Nephron (organoid): Measurements from ENCODE around the gene PTPRN2.

Experiments used
- H3K27ac Mint-ChIP-seq, 3 experiments: 2 replicates each; pipeline ENCODE4 v1.8.0; 2020; ENCODE audit warnings: mixed read lengths in 3 of 3, mild to moderate bottlenecking in 2 of 3, moderate library complexity in 1 of 3
- H3K27me3 Mint-ChIP-seq: 2 replicates; pipeline ENCODE4 v1.8.0; 2021; ENCODE audit warnings: low read depth, mild to moderate bottlenecking, moderate library complexity, mixed read lengths
- H3K36me3 Mint-ChIP-seq: 2 replicates; pipeline ENCODE4 v1.8.0; 2020; ENCODE audit warnings: low read depth, mixed read lengths
- H3K4me1 Mint-ChIP-seq: 2 replicates; pipeline ENCODE4 v1.8.0; 2020; ENCODE audit warnings: mixed read lengths
- H3K4me3 Mint-ChIP-seq, 3 experiments: 2 replicates each; pipeline ENCODE4 v1.8.0; 2020; ENCODE audit warnings: mild to moderate bottlenecking in 3 of 3, mixed read lengths in 3 of 3, moderate library complexity in 2 of 3
- H3K9me3 Mint-ChIP-seq: 2 replicates; pipeline ENCODE4 v1.8.0; 2020; ENCODE audit warnings: mixed read lengths
- CTCF ChIP-seq, 3 experiments: fragments of 200-600 bp; sonication (generic); IDR thresholded peaks; one replicate each; pipeline ENCODE4 v1.5.0; 2021; ENCODE audit warnings: antibody characterized with exemption in 3 of 3; ENCODE audit not compliant: unreplicated experiment in 3 of 3

The PTPRN2 gene

DNA sequence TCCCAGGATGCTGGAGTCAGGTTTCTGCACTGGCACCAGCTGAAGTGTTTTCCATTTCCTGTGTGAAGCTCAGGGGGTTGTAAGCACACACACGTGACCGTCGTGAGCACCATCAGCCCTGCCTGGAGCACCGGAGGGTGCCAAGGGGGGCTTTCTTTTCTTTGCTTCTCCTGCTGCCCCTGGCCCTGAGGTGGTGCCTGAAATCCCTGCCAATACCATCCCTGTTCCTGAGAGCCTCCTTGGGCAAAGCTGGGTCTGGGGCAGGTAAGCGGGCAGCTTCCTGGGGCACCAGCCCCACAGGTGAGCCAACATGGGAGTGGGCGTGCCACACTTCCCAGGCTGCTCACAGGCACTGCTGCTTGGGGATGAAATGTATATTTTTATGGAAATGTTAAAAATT is 657.2 kb downstream of the PTPRN2 start:
- no peaks in the 10 kb centered on the region for H3K36me3 Mint-ChIP-seq
- H3K27ac Mint-ChIP-seq = no peak overlapping the region
- peaks cover 14% of the 10 kb centered on the region for H3K9me3 Mint-ChIP-seq
- TF ChIP-seq CTCF (IDR thresholded peaks at IDR 0.05; ENCODE audit: unreplicated experiment in 3 of 3) = no peak
- no peak overlapping the region for H3K4me3 Mint-ChIP-seq
- peaks cover 14% of the 10 kb centered on the region for H3K27me3 Mint-ChIP-seq
- H3K4me1 Mint-ChIP-seq = no peaks in the 10 kb centered on the region

DNA sequence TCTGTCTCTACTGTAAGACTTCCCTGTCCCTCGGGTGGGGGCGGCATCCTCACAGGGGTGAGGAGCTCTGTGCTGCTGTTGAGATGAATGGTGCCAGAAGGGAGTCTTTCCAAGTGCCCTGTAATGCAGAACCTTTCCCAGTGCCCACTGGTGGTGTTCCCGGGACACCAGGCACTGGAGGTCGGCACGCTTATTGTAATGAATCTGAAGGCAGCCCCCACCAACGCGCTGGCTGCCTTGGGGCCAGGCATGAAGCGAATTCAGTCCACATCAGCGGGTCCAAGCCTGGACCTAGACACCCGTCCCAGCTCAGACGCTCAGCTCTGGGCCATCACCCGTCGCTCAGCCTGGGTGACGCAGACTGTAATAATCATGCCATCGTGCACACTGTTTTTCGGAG is 658.0 kb downstream of the PTPRN2 start:
- no peak for TF ChIP-seq CTCF (IDR thresholded peaks at IDR 0.05; ENCODE audit: unreplicated experiment in 3 of 3)
- H3K27ac Mint-ChIP-seq = no peak overlapping the region
- peaks cover 14% of the 10 kb centered on the region for H3K27me3 Mint-ChIP-seq
- no peak overlapping the region for H3K4me3 Mint-ChIP-seq
- no peaks in the 10 kb centered on the region for H3K4me1 Mint-ChIP-seq
- peaks cover 12% of the 10 kb centered on the region for H3K9me3 Mint-ChIP-seq
- H3K36me3 Mint-ChIP-seq = no peaks in the 10 kb centered on the region

DNA sequence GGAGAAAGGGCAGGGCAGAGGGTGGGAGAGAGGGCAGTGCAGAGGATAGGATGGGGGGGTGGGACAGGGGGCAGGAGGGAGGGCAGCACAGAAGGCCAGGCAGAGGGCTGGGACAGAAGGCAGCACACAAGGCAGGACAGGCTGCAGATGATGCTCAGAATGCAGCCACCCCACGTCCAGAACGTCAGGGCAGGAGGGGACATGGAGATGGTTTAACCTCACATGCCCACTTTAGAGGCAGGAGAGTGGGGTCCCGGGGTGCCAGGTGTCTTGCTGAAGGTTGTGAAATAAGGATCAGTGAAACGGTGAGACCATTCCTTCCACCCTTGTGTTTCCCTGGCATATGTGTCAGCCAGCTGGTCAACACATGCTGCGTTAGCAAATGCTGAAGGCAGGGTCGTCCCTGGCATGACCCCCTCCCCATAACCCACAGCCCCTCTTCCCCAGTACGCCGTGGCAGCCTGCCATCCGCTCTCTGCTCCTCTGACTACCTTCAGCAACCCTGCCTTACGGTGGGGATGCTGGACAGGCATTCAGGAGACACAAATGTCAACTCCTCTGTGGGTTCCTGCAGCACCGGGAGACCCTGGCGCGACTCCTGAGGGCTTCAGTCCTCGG is 658.7 kb downstream of the PTPRN2 start:
- Mint-ChIP-seq H3K27me3 (peaks cover 12% of the 10 kb centered on the region), H3K4me1 (no peaks in the 10 kb centered on the region), H3K27ac (no peak overlapping the region)

DNA sequence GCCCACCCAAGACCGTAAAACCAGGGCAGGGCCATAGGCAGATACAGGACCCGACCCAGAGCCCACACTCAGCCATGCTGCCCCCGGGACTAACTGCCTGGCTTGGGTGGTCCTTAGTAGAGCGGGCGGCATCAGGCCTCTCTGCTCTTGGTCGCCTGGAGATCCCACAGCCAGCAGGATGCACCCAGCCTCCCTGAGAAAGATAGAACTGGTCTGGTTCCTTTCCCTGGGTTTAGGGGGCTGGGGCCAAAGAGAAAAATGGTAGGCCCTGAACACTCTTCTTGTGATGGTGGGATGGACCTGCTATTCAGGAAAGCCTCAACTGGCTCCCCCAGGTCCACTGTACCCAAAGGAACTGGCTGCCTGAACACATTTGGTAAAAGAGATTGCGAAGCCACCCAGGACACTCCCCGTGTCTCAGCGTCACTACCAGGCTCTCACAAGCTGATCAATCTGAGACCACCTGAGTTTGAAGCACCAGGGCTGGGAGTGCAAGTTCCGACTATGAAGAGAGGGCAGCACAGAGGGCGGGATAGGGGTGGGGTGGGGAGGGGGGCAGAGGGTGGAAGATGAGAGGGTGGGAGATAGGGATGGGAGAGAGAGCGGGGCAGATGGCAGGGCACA is 659.3 kb downstream of the PTPRN2 start:
- no peak for TF ChIP-seq CTCF (IDR thresholded peaks at IDR 0.05; ENCODE audit: unreplicated experiment in 3 of 3)
- H3K4me3 Mint-ChIP-seq = no peak overlapping the region
- peaks cover 17% of the 10 kb centered on the region for H3K27me3 Mint-ChIP-seq
- no peak overlapping the region for H3K27ac Mint-ChIP-seq
- no peaks in the 10 kb centered on the region for H3K36me3 Mint-ChIP-seq
- H3K4me1 Mint-ChIP-seq = no peaks in the 10 kb centered on the region
- H3K9me3 Mint-ChIP-seq = peaks cover 7% of the 10 kb centered on the region

More for the DNA sequence above, 658.7 kb downstream of the PTPRN2 start:
- H3K9me3 Mint-ChIP-seq = peaks cover 8% of the 10 kb centered on the region
- no peak for TF ChIP-seq CTCF (IDR thresholded peaks at IDR 0.05; ENCODE audit: unreplicated experiment in 3 of 3)
- no peak overlapping the region for H3K4me3 Mint-ChIP-seq
- no peaks in the 10 kb centered on the region for H3K36me3 Mint-ChIP-seq

- TF ChIP-seq CTCF (IDR thresholded peaks at IDR 0.05; ENCODE audit: unreplicated experiment in 3 of 3) = no peak
- Mint-ChIP-seq H3K4me1 (no peaks in the 10 kb centered on the region), H3K27me3 (peaks cover 12% of the 10 kb centered on the region), H3K36me3 (no peaks in the 10 kb centered on the region), H3K4me3 (no peak overlapping the region), H3K9me3 (peaks cover 3% of the 10 kb centered on the region), H3K27ac (no peak overlapping the region)
Measured at GRCh38 chr7:157927313-157927925, 660.2 kb downstream of the PTPRN2 start.
